PC-9 (cell line): ENCODE measurements around the gene GRM7. TPM values are rescaled to one million over a fixed set of nuclear protein-coding genes. Genes with fewer than 3 reads are reported as not detected.
A peak's percentile ranks its signal among the peaks of the same experiment; 100 is the strongest.

Source experiments
- Bru-seq: library from RNA; stranded (reverse); fragments of 400-500 nt; gene quantifications from one replicate; lab custom pipeline; 2021; lab: Mats Ljungman, UMichigan
- BruChase-seq, 2 experiments: library from RNA; stranded (reverse); fragments of 400-500 nt; gene quantifications; one replicate each; lab custom pipeline; 2021; lab: Mats Ljungman, UMichigan
- BruUV-seq: library from RNA; stranded (reverse); fragments of 400-500 nt; replicated peaks from 2 replicates; lab custom pipeline; 2021; lab: Mats Ljungman, UMichigan
- CTCF ChIA-PET: fragments of 300-600 bp; sonication (Branson Sonifier 250); formaldehyde crosslinking; loops from one replicate; lab custom pipeline; 2022; ENCODE audit warnings: antibody characterized with exemption; lab: Charles Lee
- POLR2A ChIA-PET: fragments of 300-600 bp; sonication (Branson Sonifier 250); formaldehyde crosslinking; loops from one replicate; lab custom pipeline; 2022; ENCODE audit warnings: antibody characterized with exemption; ENCODE audit not compliant: unreplicated experiment; lab: Charles Lee
- DNase-seq, 2 experiments: peaks; one replicate each; pipeline versions ENCODE4 v3.0.0 to v3.0.0-alpha.2; 2015 to 2022; ENCODE audit warnings: mixed read lengths in 1 of 2
- H2AFZ ChIP-seq: fragments of 200-600 bp; sonication (generic); 2 replicates; pipeline ENCODE4 v1.8.1; 2017; ENCODE audit warnings: antibody characterized with exemption
- H3F3A ChIP-seq: fragments of 200-600 bp; sonication (generic); 2 replicates; pipeline ENCODE4 v1.8.1; 2017; ENCODE audit warnings: antibody characterized with exemption, mild to moderate bottlenecking, low read depth; ENCODE audit not compliant: insufficient read depth
- H3K27ac ChIP-seq: fragments of 200-600 bp; sonication (generic); 2 replicates; pipeline ENCODE4 v1.6.1; 2016; ENCODE audit warnings: mixed run types
- H3K27me3 ChIP-seq: fragments of 200-600 bp; sonication (generic); 2 replicates; pipeline ENCODE4 v1.6.1; 2016; ENCODE audit warnings: low read depth, mixed run types; ENCODE audit not compliant: insufficient read depth
- H3K36me3 ChIP-seq: fragments of 200-600 bp; sonication (generic); 2 replicates; pipeline ENCODE4 v1.6.1; 2016; ENCODE audit warnings: low read depth, mixed run types
- H3K4me1 ChIP-seq: fragments of 200-600 bp; sonication (generic); replicated peaks from 2 replicates; pipeline ENCODE4 v1.6.1; 2016; ENCODE audit warnings: mixed run types; ENCODE audit not compliant: insufficient read depth
- H3K4me2 ChIP-seq: fragments of 200-600 bp; sonication (generic); 2 replicates; pipeline ENCODE4 v1.6.1; 2017; ENCODE audit warnings: mixed run types
- H3K4me3 ChIP-seq: fragments of 200-600 bp; sonication (generic); 2 replicates; pipeline ENCODE4 v1.6.1; 2016; ENCODE audit warnings: mixed run types
- H3K79me2 ChIP-seq: fragments of 200-600 bp; sonication (generic); 2 replicates; pipeline ENCODE4 v1.6.1; 2017; ENCODE audit warnings: low read depth, mixed run types
- H3K9me2 ChIP-seq: fragments of 200-600 bp; sonication (generic); 2 replicates; pipeline ENCODE4 v1.8.1; 2017; ENCODE audit warnings: mild to moderate bottlenecking; ENCODE audit not compliant: insufficient read depth
- H3K9me3 ChIP-seq: fragments of 200-600 bp; sonication (generic); 2 replicates; pipeline ENCODE4 v1.8.1; 2016; ENCODE audit warnings: low read depth; ENCODE audit not compliant: insufficient read depth
- H4K20me1 ChIP-seq: fragments of 200-600 bp; sonication (generic); 2 replicates; pipeline ENCODE4 v1.8.1; 2017; ENCODE audit not compliant: insufficient read depth
- EZH2 ChIP-seq: fragments of 200-600 bp; sonication (generic); IDR thresholded peaks from 2 replicates; pipeline ENCODE4 v1.8.0; 2017; ENCODE audit warnings: antibody characterized with exemption, low read depth
- intact Hi-C: fragments of 100-400 bp; cut with micrococcal nuclease; formaldehyde crosslinking; loops from one replicate; pipeline ENCODE4 v1.10.0; 2022; ENCODE audit not compliant: unreplicated experiment
- long read RNA-seq: library from polyadenylated mRNA; stranded (forward); transcript quantifications from one replicate; pipeline ENCODE4 v2.0.0, GENCODE V29; 2022
- total RNA-seq: library from RNA; stranded (reverse); gene quantifications from 2 replicates; pipeline ENCODE4 v1.2.3, GENCODE V29; 2021
- TF ChIP-seq, protein P1 (sequence below): fragments of 200-600 bp; sonication (generic); conservative IDR thresholded peaks from 2 replicates; pipeline ENCODE4 v1.6.1; 2017; ENCODE audit warnings: mixed run types, antibody characterized with exemption, mild to moderate bottlenecking, moderate library complexity

GRM7 gene
- total RNA-seq, result not detected in 2 replicates
- percentile 3 among the genes with signal in this experiment for Bru-seq, nascent RNA
- BruChase-seq, experiment 1, labeled RNA remaining after a 2-hour chase, result percentile 4 among the genes with signal in this experiment
- BruChase-seq, experiment 2, labeled RNA remaining after a 6-hour chase, result percentile 2 among the genes with signal in this experiment
- long read RNA-seq, result 0 reads

DNA sequence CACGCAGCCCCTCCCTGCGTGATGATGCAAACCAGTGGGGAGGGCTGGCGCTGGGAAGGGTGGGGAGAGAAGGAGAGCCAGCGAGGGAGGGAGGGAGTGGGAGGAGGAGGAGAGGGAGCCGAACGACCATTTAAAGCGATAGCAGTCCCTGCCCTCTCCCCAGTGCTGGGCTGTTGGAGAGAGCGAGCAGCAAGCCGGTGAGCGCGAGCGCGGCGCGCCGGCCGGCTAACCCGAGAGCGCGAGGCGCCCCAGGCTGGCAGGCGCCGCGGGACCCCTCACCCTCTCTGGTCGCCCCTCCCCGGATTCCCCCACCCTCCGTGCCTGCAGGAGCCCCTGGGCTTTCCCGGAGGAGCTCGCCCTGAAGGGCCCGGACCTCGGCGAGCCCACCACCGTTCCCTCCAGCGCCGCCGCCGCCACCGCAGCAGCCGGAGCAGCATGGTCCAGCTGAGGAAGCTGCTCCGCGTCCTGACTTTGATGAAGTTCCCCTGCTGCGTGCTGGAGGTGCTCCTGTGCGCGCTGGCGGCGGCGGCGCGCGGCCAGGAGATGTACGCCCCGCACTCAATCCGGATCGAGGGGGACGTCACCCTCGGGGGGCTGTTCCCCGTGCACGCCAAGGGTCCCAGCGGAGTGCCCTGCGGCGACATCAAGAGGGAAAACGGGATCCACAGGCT, at the start of gene GRM7:
GRM7 (plus strand) TSS at position 162 of the 671 bp plus-strand sequence.
- BruUV-seq, result no TSS peak
- Histone ChIP-seq H3F3A (no peaks in the 10 kb centered on the region), H4K20me1 (no peaks in the 10 kb centered on the region), H2AFZ (no peak within 1 kb of the TSS), H3K4me3 (no peak within 1 kb of the TSS), H3K79me2 (no peaks in the 10 kb centered on the region), H3K9me2 (no peaks in the 10 kb centered on the region), H3K9me3 (no peaks in the 10 kb centered on the region), H3K27me3 (peaks cover 12% of the 10 kb centered on the region; the same call in 1 of the 2 replicates), H3K36me3 (no peaks in the 10 kb centered on the region), H3K27ac (no peak within 1 kb of the TSS), H3K4me2 (no peak within 1 kb of the TSS), H3K4me1 (no peaks in the 10 kb centered on the region)
- TF ChIP-seq, protein P1, sequence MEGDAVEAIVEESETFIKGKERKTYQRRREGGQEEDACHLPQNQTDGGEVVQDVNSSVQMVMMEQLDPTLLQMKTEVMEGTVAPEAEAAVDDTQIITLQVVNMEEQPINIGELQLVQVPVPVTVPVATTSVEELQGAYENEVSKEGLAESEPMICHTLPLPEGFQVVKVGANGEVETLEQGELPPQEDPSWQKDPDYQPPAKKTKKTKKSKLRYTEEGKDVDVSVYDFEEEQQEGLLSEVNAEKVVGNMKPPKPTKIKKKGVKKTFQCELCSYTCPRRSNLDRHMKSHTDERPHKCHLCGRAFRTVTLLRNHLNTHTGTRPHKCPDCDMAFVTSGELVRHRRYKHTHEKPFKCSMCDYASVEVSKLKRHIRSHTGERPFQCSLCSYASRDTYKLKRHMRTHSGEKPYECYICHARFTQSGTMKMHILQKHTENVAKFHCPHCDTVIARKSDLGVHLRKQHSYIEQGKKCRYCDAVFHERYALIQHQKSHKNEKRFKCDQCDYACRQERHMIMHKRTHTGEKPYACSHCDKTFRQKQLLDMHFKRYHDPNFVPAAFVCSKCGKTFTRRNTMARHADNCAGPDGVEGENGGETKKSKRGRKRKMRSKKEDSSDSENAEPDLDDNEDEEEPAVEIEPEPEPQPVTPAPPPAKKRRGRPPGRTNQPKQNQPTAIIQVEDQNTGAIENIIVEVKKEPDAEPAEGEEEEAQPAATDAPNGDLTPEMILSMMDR, result no peak
- no peak for TF ChIP-seq EZH2
- POLR2A ChIA-PET, result no interaction called here
- intact Hi-C loops, result no loop called here
- CTCF ChIA-PET, result no interaction called here
- DNase-seq, result no peak

DNA sequence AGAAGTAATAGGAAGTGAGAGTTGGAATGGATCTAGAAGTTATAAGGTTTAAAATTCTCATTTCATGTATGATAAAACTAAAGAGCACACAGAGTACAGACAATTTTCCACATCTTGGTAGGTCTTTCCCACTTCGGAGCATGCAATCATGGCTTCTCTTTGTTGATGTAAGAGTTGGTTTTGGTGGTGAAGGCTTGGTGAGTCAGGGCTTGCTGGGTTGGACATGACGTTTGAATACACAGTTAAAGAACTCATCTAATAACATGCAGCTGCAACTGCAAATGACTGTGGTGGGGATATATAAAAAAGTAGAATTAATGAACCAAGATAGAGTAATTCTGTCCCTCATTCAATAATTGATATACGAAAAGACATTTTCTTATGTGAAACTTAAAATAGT, 39.5 kb upstream of the GRM7 start:
- Histone ChIP-seq H3K4me3 (no peak overlapping the region), H2AFZ (no peak overlapping the region), H3K4me2 (no peak overlapping the region), H3F3A (no peaks in the 10 kb centered on the region), H3K27me3 (no peaks in the 10 kb centered on the region), H4K20me1 (no peaks in the 10 kb centered on the region; the same call in 1 of the 2 replicates), H3K9me3 (no peaks in the 10 kb centered on the region), H3K4me1 (no peaks in the 10 kb centered on the region), H3K27ac (no peak overlapping the region), H3K79me2 (no peaks in the 10 kb centered on the region), H3K36me3 (no peaks in the 10 kb centered on the region), H3K9me2 (no peaks in the 10 kb centered on the region)
- ChIA-PET CTCF (no interaction called here), POLR2A (no interaction called here)
- intact Hi-C loops, result no loop called here
- BruUV-seq, result no TSS peak
- TF ChIP-seq, protein P1, result no peak
- TF ChIP-seq EZH2, result no peak
- no peak for DNase-seq

- no peak for DNase-seq
- Histone ChIP-seq H3K9me3 (peaks cover 3% of the 10 kb centered on the region; the same call in 1 of the 2 replicates), H3K27ac (no peak overlapping the region), H4K20me1 (no peaks in the 10 kb centered on the region), H3K27me3 (no peaks in the 10 kb centered on the region), H3K9me2 (no peaks in the 10 kb centered on the region), H3K36me3 (no peaks in the 10 kb centered on the region), H3K79me2 (no peaks in the 10 kb centered on the region), H3K4me3 (no peak overlapping the region), H3K4me2 (no peak overlapping the region), H2AFZ (no peak overlapping the region), H3F3A (no peaks in the 10 kb centered on the region), H3K4me1 (no peaks in the 10 kb centered on the region)
- CTCF ChIA-PET, result no interaction called here
- BruUV-seq, result no TSS peak
- intact Hi-C loops, result no loop called here
- POLR2A ChIA-PET, result no interaction called here
- no peak for TF ChIP-seq EZH2
- TF ChIP-seq, protein P1, result no peak
Measured at GRCh38 chr3:6825524-6825923, 35.4 kb upstream of the GRM7 start.
